ENCODE data around the gene TJP3.

DNA sequence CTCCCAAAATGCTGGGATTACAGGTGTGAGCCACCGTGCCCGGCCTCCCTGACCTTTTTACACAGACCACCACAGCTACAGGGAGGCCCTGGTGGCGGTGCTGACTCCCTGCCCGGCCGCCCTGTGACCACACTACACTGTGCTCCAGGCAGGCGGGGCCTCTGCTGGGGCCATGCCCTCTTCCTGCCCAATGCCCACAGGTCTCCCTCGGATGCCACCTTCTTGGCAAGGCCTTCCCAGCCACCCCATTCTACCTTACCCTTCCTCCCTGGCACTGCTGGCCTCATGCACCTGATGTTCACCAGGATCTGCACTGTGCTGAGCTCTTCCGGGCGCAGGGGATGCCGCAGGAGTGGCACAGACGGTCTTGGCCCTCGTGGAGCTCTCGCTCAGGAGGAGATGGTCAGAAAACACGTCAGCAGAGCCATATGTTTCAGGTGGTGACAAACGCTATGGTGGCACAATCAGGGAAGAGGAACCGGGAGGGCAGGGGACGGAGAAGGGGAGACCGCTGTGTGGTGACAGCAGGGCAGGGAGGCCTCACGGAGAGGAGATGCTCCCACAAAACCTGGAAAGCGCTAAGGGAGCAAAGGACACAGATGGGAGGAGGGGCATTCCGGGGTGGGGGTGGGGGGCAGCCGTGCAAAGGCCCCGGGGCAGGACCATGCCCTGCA, 12.1 kb upstream of the TJP3 start:
- TF ChIP-seq TAF1 (IDR thresholded peaks at IDR 0.05; ENCODE audit: borderline replicate concordance, insufficient read depth, low read length) = no peak
- no peak for TF ChIP-seq SIN3A (IDR thresholded peaks at IDR 0.05; ENCODE audit: borderline replicate concordance, insufficient read depth, low read length)
- TF ChIP-seq, protein P1, sequence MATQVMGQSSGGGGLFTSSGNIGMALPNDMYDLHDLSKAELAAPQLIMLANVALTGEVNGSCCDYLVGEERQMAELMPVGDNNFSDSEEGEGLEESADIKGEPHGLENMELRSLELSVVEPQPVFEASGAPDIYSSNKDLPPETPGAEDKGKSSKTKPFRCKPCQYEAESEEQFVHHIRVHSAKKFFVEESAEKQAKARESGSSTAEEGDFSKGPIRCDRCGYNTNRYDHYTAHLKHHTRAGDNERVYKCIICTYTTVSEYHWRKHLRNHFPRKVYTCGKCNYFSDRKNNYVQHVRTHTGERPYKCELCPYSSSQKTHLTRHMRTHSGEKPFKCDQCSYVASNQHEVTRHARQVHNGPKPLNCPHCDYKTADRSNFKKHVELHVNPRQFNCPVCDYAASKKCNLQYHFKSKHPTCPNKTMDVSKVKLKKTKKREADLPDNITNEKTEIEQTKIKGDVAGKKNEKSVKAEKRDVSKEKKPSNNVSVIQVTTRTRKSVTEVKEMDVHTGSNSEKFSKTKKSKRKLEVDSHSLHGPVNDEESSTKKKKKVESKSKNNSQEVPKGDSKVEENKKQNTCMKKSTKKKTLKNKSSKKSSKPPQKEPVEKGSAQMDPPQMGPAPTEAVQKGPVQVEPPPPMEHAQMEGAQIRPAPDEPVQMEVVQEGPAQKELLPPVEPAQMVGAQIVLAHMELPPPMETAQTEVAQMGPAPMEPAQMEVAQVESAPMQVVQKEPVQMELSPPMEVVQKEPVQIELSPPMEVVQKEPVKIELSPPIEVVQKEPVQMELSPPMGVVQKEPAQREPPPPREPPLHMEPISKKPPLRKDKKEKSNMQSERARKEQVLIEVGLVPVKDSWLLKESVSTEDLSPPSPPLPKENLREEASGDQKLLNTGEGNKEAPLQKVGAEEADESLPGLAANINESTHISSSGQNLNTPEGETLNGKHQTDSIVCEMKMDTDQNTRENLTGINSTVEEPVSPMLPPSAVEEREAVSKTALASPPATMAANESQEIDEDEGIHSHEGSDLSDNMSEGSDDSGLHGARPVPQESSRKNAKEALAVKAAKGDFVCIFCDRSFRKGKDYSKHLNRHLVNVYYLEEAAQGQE (IDR thresholded peaks at IDR 0.05; ENCODE audit: insufficient read depth in 1 of 2, low read depth in 2 of 2, low read length in 2 of 2) = no peak
- TF ChIP-seq POLR2AphosphoS5 (IDR thresholded peaks at IDR 0.05; ENCODE audit: low read depth, low read length) = no peak

Measured in PFSK-1 (cell line).